Smooth muscle cell (in vitro differentiated cells): ENCODE data around the gene ALDH1B1. TPM values are rescaled to one million over a fixed set of nuclear protein-coding genes. Genes with fewer than 3 reads are reported as not detected.
"Not testable (repeated sequence)": the region's sequence is repeated elsewhere in the genome, so short reads cannot be mapped to it uniquely, and the experiment has no call there.

Source experiments
- DNase-seq: peaks from one replicate; lab custom pipeline; 2025; ENCODE audit not compliant: unreplicated experiment; lab: John Stamatoyannopoulos, UW
- H2AFZ ChIP-seq: fragments of 200-600 bp; sonication (generic); 2 replicates; pipeline ENCODE4 v1.6.0; 2016; ENCODE audit warnings: antibody characterized with exemption, low read depth, mild to moderate bottlenecking
- H3F3A ChIP-seq: fragments of 200-600 bp; sonication (generic); 2 replicates; pipeline ENCODE4 v1.6.0; 2017; ENCODE audit warnings: antibody characterized with exemption, low read depth
- H3K27ac ChIP-seq: fragments of 200-600 bp; sonication (generic); 2 replicates; pipeline ENCODE4 v1.5.1; 2016; ENCODE audit warnings: low read depth, mild to moderate bottlenecking
- H3K27me3 ChIP-seq: fragments of 200-600 bp; sonication (generic); 2 replicates; pipeline ENCODE4 v1.6.1; 2016; ENCODE audit warnings: low read depth, mild to moderate bottlenecking
- H3K36me3 ChIP-seq: fragments of 200-600 bp; sonication (generic); 2 replicates; pipeline ENCODE4 v1.5.1; 2016; ENCODE audit warnings: low read depth
- H3K4me1 ChIP-seq: fragments of 200-600 bp; sonication (generic); 2 replicates; pipeline ENCODE4 v1.5.1; 2016; ENCODE audit warnings: low read depth
- H3K4me2 ChIP-seq: fragments of 200-600 bp; sonication (generic); 2 replicates; pipeline ENCODE4 v1.6.0; 2016; ENCODE audit warnings: mild to moderate bottlenecking
- H3K4me3 ChIP-seq: fragments of 200-600 bp; sonication (generic); 2 replicates; pipeline ENCODE4 v1.5.1; 2016; ENCODE audit warnings: mild to moderate bottlenecking
- H3K79me2 ChIP-seq: fragments of 200-600 bp; sonication (generic); 2 replicates; pipeline ENCODE4 v1.6.0; 2016; ENCODE audit warnings: low read depth, mild to moderate bottlenecking
- H3K9ac ChIP-seq: fragments of 200-600 bp; sonication (generic); 2 replicates; pipeline ENCODE4 v1.6.0; 2016; ENCODE audit warnings: low read depth
- H3K9me3 ChIP-seq: fragments of 200-600 bp; sonication (generic); replicated peaks from 2 replicates; pipeline ENCODE4 v1.5.1; 2016; ENCODE audit warnings: low read depth
- H4K20me1 ChIP-seq: fragments of 200-600 bp; sonication (generic); 2 replicates; pipeline ENCODE4 v1.6.0; 2016; ENCODE audit warnings: low read depth
- CTCF ChIP-seq: fragments of 200-600 bp; sonication (generic); IDR thresholded peaks from 2 replicates; pipeline ENCODE4 v1.5.1; 2017; ENCODE audit warnings: borderline replicate concordance, mild to moderate bottlenecking, antibody characterized with exemption; ENCODE audit not compliant: insufficient read depth, poor library complexity, severe bottlenecking
- whole genome bisulfite sequencing: methylation state at CpG from one replicate; pipeline ENCODE4 v1.1.7; 2016; ENCODE audit warnings: low lambda C conversion rate; 5-methylcytosine and 5-hydroxymethylcytosine counted together
- polyA plus RNA-seq: library from polyadenylated mRNA; unstranded; fragments of >200 nt; fragmentation: Nextera tagmentation; extraction: Ambion mirVana; gene quantifications from 2 replicates; pipeline ENCODE4 v1.2.1, GENCODE V29; 2016
- total RNA-seq: library from RNA; depleted of rRNA; stranded (reverse); fragments of >200 nt; gene quantifications from 2 replicates; pipeline ENCODE4 v1.2.3, GENCODE V29; 2014

The ALDH1B1 gene
- total and polyA plus RNA-seq, 2 experiments from 2014 or later, result 25.3 to 31.9 TPM

GRCh38 chr9:38376021-38376670 lies 16.4 kb upstream of the ALDH1B1 start:
- no peak overlapping the region for H3K9ac ChIP-seq
- no peaks in the 10 kb centered on the region for H3K4me1 ChIP-seq
- H2AFZ ChIP-seq, result no peak overlapping the region
- H3K4me3 ChIP-seq, result no peak overlapping the region
- no peaks in the 10 kb centered on the region for H3K79me2 ChIP-seq
- H3K9me3 ChIP-seq, result no peaks in the 10 kb centered on the region
- no peak overlapping the region for H3K27ac ChIP-seq
- no peaks in the 10 kb centered on the region for H3F3A ChIP-seq
- H3K27me3 ChIP-seq, result peaks cover 7% of the 10 kb centered on the region
- DNase-seq, result no peak
- no peaks in the 10 kb centered on the region for H4K20me1 ChIP-seq
- 83% methylated on average over 9 of the region's 9 CpGs for WGBS
- TF ChIP-seq CTCF, result no peak
- no peak overlapping the region for H3K4me2 ChIP-seq
- no peaks in the 10 kb centered on the region for H3K36me3 ChIP-seq

DNA sequence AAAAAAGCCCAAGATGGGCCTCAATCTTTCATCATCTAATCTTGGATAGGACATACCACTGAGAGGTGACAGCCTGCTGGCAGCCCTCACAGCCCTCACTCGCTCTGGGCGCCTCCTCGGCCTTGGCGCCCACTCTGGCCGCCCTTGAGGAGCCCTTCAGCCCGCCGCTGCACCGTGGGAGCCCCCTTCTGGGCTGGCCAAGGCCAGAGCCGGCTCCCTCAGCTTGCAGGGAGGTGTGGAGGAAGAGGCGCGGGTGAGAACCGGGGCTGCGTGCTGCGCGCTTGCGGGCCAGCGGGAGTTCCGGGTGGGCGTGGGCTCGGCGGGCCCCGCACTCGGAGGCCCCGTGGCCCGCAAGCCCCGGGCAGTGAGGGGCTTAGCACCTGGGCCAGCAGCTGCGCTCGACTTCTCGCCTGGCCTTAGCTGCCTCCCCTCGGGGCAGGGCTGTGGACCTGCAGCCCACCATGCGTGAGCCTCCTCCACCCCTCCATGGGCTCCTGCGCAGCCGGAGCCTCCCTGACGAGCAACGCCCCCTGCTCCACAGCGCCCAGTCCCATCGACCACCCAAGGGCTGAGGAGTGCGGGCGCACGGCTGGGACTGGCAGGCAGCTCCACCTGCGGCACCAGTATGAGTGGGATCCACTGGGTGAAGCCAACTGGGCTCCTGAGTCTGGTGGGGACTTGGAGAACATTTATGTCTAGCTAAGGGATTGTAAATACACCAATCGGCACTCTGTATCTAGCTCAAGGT lies 15.0 kb upstream of the ALDH1B1 start:
- H2AFZ ChIP-seq, H3K4me3 ChIP-seq, H3K36me3 ChIP-seq, H3K79me2 ChIP-seq, H3F3A ChIP-seq, H3K9ac ChIP-seq, H3K4me1 ChIP-seq, H3K9me3 ChIP-seq, H3K4me2 ChIP-seq, DNase-seq, H3K27ac ChIP-seq, H4K20me1 ChIP-seq, H3K27me3 ChIP-seq: not testable (repeated sequence)
- WGBS, result over 99% methylated on average over 30 of the region's 42 CpGs

DNA sequence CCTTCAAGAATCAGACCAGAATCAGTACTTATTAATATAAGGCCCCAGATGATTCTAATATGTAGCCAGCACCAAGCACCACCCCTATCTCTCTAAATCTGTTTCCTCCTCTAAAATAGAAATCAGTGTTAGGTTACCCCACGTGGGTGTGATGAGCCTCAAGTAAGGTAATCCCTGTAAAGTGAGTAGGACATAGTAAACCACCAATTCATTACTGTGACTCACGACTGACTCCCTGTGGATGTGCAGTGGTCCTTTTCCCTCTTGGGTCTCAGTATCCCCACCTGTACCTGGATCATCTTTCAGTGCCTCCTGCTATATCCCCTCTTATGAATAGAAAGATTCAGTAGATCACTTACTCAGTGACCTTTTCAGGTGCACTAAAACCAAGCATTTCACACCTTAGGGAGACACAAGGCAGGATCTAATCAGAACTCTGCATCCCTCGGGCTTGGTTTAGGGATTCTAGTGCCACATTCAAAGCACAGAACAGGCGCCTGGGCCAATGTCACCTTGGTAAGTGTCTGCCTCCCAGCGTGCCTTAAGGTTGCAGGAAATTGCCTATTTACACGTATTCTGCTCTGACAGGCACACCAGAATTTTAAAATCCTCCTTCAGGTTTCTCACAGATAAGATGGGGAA lies 12.2 kb upstream of the ALDH1B1 start:
- Histone ChIP-seq H3K27me3 (no peaks in the 10 kb centered on the region), H3K4me3 (no peak overlapping the region), H3K9me3 (no peaks in the 10 kb centered on the region), H3K4me1 (peaks cover 6% of the 10 kb centered on the region), H2AFZ (no peak overlapping the region), H3K27ac (no peak overlapping the region), H3K36me3 (no peaks in the 10 kb centered on the region), H3F3A (no peaks in the 10 kb centered on the region), H3K79me2 (no peaks in the 10 kb centered on the region), H4K20me1 (no peaks in the 10 kb centered on the region), H3K4me2 (no peak overlapping the region), H3K9ac (no peak overlapping the region)
- peak; percentile 12 for TF ChIP-seq CTCF
- no peak for DNase-seq
- 63% methylated on average over 6 of the region's 6 CpGs for WGBS

GRCh38 chr9:38380872-38381534 lies 11.5 kb upstream of the ALDH1B1 start:
- TF ChIP-seq CTCF, result no peak
- Histone ChIP-seq H4K20me1 (no peaks in the 10 kb centered on the region), H3F3A (no peaks in the 10 kb centered on the region), H3K36me3 (no peaks in the 10 kb centered on the region), H3K27me3 (no peaks in the 10 kb centered on the region), H3K4me2 (no peak overlapping the region), H3K27ac (no peak overlapping the region), H3K4me1 (peaks cover 6% of the 10 kb centered on the region), H3K79me2 (no peaks in the 10 kb centered on the region), H2AFZ (no peak overlapping the region), H3K9me3 (no peaks in the 10 kb centered on the region), H3K4me3 (no peak overlapping the region), H3K9ac (no peak overlapping the region)
- 57% methylated on average over 8 of the region's 8 CpGs for WGBS
- no peak for DNase-seq
